ENCODE measurements around the gene CD300A.

Gene CD300A

DNA sequence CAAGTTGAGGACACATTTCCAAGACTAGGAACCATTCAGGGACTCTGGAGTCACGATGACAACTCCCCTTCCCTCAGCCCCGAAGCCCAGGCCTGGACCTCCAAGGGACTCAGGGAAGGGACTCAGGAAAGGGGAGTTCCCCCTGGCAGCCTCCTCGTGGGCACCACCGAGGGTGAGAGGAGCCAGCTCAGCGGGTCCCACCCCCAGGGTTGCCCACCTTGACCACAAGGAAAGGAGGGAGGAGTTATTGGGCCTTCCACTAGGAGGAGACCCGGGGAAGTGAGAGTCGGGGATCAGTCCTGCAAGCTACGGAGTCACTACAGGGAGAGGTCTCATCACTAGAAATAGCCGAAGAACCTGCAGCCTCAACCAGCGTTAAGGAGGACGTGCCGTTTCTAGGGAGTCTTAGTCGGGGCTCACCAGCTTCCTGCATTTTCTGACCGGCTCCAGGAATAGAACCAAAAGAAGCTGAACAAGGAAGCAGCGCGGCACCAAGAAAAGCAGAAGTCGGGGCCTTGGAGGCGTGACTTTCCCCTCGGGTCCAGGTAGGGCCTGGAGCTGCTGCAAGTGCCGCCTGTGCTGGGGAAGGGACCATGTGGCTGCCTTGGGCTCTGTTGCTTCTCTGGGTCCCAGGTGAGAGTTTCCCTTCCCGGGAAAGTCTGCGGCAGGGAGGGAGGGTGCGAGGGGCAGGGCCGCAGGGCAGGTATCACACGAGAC lies at the start of gene CD300A:
Gene CD300A, plus strand, starts transcription at position 524 of the 717 bp plus-strand sequence. Its CDS starts 70 bp downstream, at position 594.
- FAIRE-seq, result no peak

DNA sequence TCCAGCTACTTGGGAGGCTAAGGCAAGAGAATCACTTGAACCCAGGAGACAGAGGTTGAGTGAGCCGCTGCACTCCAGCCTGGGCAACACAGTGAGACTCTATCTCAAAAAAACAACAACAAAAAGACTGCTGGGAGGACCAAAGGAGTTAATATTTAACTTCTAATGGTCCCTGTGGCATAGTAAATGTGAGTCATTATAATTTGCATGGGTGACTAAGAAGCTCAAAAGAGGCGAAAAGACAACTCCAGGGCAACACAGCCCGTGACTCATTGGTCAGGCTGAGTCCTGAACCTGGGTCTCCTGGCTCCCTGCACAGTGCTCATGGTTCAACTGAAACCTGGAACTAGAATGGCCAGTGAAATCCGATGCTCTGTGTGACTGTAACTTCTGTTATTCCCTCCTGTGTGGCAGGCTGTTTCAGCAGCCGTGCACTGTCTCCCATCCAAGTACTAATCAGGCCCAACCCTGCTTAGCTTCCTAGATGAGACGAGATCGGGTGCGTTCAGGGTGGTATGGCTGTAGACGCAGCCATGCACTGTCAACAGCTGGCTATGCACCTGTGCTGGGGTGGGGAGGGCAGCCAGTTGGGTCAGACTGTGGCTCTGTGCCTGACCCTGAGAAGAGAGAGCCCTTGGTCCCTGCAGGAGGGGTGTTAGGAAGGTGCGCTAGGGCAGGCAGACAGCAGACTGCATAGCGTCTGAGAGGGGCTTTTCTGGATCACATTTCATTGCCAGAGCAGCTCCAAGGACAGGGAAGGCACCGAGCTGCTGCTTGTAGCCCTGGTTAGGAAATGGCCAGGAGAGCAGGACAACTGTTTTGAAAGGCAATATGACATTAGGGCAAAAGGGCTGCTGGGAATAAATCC lies 49.0 kb upstream of the CD300A start:
- no peak for FAIRE-seq

DNA sequence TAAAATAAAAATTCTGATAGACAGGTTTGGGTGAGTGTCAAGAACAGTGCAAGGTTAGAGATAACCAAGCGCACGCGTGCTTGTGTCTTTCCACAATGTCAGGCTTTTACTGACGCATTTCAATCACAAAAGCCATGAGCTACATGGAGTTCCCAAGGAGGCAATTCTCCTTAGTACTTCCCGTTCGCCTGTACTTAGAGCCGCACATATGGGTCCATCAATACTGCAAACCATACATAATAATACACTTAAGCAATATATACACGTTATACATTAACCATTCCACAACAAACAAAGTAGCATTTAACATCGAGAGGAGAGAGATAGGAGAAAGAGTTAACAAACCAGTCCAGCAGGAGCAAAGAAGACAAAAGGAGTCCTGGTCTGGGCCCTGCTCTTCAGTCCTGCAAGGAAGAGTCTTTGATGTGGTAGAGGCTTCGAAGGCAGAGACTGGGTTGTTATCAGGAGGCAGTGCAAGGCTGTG lies 46.5 kb upstream of the CD300A start:
- no peak for FAIRE-seq

DNA sequence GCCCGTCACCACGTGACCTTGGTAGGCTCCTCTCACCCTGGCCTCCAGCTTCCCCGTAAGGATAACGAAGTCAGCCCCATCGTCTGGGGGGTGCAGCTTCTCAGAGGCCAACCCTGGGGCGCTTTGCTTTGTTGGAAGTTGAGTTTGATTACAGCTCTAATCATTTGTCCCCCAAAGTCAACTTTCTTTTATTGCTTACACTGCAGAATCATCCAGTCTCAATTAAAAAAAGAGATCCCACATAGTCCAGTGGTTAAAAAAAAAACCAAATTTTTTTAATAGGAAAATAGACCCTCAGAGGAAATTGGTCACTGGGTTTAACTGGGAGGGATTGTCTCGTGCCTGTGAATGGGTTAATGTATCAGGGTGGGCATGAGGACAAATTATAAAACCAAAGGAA lies 42.3 kb upstream of the CD300A start:
- FAIRE-seq, result no peak

DNA sequence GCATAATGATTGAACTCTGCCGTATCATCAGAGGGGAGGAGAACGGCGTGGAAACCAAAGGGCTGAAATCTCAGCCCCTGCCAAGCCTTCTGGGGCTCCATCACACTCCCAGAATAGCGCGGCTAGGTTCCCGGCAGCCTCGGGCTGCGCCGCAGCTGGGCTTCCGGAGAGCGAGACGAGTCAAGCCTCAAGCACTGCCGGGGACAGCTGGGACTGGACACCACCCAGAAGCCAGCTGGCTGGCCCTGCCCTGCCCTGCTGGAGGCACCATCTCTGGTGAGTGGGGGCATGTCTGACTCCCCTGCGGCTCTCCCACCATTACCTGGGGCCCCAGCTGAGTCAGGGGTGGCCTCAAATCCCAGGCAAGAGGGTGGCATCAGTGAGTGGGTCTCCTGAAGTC lies 41.8 kb upstream of the CD300A start:
- no peak for FAIRE-seq

DNA sequence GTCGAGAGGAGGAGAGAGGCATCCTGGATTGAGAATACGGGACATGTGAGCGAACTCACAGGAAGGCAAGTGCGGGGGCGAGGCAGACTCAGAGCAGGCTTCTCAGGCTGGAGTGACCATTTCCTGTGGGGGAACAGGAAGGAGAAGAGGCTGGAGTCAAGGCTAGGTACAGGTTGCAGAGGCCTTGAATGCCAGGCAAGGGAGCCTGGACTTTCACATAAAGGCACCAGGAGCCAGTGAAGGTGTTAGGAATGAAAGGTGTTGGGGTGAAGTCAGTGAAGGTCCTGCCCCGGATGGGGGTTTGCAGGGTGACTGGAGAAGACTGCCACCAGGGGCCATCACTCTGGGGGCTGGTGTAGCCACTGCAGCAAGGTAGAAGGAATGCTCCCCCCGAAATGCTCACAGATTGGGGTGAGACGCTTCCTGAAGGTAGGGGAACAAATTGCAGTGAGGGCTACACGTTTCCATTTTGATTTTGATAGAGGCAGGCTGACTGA lies 39.8 kb upstream of the CD300A start:
- FAIRE-seq, result no peak

DNA sequence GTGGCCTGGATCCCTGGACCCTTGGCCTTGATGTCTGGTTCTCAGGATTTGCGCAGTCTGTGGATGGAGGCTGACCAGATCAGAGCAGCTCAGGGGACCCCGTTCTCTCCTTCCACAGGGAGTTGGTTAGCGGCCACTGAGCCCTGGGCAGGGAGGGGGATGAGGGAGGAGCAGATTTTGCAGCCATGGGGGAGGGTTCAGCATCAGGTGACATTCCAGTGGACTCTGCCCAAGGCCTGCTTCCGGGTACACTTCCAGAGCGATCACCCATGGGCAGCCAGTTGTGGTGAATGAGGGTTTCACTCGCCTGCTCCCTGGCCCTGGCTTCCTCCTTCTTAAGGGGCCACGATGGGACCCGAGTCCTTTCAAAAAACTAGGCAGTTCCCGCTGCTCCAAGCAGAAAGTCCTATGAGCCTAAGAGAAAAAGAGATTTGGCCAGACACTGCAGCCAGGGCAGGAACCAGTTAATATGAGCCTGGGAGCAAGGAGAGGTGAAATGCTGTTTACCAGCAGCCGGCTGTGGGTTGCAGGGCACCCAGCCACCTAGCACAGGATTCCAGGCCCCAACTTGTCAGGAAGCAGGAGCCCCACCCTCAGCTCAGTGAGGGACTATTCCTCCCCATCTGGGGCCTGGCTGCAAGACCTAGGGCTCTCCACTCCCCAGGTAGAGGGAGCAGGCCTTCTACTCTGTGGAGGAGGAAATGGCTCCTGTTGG lies 39.2 kb upstream of the CD300A start:
- no peak for FAIRE-seq

DNA sequence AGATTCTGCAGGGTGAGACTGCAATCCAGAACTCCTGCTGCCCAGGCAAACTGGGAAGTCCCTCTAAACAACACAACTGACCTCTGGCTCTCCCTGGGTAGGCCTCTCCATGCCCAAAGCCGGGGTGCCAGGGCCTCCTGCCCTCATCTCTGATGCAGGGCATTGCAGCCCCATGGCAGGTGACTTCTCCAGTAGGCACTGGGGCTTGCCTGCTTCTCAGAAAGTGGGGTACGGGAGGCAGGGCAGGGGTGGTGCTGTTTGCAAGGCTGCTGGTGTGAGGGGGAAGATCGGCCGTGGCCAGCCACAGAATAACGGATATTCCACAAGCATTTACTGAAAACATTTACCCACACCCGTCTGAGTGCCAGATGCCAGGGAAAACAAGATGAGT lies 38.7 kb upstream of the CD300A start:
- no peak for FAIRE-seq

DNA sequence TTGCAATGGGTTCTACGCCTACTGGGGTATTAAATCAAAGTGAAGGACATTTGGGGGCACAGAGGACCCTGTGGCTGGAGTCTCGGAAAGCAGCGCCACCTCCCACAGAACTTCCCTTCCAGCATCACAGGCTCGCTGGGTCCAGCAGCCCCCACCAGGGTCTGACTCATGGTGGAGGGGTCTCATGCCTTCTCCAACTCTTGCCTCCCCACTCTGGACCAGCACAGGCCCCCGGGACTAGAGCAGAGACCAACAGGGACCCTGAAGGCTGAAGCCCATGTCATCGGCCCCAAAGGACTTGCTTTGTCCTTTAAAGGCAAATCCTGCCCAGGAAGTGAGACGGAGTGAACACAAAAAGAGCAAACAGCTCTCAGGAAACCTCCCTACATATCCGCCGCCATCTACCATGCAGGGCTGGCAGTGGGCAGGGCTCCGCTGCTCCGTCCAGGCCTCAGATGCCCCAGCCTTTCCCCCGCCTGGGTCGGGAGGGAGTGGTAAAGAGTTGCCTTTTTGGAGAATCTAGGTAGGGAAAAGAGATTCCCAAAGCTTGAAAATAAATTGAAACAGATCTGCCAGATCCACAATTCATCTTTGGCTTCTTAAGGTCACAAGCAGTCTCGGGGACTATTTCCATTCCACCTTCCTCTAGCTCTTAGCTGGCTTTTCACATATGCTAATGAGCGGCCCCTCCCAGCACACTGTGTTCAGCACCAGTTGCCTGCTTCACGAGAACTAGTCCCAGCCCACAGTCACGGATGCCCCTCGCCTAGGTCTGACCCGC lies 36.6 kb upstream of the CD300A start:
- no peak for FAIRE-seq

DNA sequence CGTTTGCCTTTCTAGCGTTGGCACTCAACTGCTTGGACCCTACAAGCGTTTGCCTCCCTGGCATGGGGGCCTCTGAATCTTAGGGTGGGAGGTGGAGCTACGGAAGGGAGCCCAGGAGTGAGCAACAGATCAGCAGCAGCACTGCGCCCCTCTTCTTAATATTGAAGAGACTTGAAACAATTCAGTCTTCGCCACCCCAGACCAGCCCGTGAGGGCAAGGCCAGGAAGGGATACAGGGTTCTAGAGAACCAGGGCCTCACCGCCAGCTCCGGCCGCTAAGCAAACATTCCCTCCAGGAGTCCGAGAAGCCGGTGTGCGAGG lies 36.1 kb upstream of the CD300A start:
- no peak for FAIRE-seq

DNA sequence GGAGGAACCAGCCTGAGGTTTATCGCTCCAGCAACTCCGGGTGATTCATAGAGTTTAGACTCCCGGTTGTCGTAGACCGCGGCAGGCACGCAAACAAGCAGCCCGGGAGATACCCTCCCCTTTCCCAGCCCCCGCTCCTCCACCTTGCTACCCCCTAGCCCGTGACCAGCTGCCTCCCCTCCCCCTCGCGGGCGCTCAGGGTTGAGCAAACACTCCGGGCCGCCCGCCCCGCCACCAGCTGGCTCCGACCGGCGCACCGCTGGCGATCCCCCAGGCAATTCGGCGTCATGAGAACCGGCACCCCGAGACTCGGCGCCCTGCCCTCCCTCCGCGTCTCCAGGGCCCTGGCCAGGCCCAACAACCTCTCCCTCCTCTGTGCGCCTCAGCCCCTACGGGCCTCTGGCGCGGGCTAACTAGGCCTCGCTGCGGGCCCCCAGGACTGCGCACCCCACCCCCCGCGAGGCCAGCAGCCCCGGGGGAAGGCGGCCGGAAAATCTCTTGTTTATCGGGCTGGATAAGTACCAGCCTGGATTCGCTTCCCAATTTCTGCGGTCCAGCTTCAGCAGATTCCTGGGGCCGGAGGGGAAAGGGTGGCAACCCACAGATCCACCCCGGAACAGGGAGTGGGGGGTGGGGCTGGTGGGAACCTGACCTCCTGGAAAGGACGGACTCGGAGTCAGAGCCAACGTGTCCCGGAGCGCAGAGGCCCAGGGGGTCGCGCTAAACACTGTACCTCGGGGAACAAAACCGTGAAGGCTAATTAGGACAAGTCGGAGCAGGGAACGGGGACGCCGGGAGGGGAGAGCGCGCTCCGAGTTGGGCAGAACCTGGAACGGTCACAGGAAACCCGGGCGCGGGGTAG lies 35.5 kb upstream of the CD300A start:
- FAIRE-seq, result no peak

DNA sequence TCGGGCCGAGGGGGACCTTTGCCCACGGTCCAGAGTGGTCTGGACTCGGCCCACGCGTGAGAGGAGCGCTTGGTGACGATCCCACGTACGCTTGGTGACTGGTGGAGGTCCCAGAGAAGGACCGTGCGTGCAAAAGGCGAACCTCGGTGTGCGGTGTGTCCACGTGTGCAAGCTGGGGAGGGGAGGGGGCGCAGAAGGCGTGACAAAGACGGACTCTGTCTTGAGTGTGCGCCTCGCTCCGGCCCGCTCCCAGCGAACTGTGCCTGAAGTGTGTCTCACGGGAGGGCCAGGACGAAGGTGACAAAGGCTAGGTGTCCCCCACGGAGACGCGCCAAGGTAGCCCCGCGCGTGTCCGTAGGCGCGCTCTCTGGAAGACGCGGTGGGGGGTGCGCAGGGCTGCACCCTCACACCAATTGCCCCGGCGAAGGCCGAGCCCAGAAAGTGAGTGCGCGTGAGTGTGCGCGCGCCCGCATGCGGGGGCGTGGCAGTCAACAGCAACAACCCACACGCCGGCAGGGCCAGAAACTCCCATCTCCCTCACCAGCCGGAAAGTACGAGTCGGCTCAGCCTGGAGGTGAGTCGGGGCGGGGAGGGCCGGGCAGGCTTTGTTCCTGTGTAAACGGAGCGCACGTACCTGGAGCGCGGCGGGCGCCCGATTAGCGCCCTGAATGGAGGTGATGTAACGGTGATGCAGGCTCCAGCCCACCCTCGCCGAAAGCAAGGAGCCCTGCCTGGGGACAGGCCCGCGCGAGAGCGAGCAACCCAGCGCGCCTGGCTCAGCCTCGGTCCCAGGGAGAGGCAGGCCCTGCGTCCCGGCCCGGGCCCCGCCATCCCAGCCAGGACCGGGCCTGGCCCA lies 34.6 kb upstream of the CD300A start, which contains the start of gene GPRC5C:
Gene GPRC5C, plus strand, starts transcription at position 521 of the 856 bp plus-strand sequence. CDS start 7,689 bp downstream, outside the sequence.
- FAIRE-seq, result no peak

DNA sequence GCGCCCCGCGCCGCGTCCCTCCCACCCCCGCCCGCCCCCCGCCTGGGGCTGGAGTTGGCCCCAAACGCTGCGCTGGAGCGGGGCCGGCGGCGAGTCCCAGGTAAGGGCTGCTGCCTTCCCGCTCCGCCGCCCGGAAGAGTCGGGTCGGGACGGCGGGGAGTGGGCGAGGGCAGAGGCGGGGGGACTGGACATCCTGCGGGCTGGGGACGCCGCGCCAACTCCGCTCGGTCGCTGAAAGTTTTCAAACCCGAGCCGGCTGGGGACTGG lies 34.1 kb upstream of the CD300A start:
- no peak for FAIRE-seq

DNA sequence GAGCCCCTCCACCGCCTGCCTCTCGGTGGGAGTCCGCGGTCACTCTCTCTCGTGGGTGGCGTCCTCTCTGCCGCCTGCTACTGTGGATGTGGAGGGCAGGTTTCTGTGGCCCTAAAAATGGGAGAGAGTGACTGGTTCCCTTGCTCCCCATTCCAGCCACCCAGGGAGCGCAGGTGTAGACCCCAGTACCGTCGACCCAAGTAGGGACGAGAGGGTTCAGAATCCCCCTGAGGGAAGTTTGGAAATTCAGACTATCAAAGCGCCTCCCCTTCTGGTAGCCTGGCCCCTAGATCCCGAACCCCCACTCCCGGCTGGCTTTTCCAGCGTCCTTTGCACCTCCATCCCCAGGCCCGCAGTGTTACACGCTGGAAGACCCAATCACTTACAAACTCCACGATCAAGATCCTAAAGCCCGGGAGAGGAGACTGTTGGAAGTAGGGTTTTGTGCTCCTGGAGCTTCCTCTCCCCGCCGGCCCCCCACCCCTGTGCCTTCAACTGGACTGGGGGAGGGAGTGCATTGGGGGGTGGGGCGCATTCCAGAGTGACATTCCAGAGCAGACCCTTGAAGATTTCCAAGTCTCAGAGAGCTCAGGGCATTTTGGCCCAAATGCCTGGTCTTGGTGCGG lies 33.6 kb upstream of the CD300A start:
- no peak for FAIRE-seq

DNA sequence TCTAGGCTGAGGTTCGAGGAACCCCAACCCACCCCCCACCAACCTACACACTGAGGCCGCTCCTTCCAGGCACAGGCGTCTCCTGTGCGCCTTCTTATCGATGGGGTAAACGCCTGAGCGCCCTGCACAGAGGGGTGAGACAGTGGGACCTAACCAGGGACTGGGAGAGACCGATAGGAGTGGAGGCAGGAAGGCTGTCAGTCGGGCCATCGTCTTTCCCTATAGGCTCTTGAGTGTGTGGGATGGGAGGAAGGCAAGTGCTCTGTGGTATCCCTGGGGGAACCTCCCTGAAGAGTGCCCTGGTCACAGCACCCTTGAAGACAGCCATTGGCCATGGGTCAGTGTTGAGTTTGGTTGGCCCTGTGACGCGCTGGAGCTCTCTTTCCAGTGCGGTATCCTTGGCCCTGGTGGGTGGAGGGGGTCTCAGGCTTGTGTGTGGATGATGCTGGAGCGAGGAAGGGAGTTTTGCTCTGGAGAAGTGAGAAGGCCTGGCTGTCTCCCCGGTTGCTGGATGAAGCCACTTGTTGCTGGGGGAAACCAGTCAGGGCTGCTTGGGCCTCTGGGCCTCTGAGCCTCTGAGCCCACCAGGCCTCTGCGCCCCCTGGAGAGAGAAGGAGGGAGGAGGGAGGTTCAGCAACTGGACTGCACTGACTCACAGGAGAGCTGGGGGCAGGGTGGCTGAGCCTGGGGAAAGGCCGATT lies 32.9 kb upstream of the CD300A start:
- no peak for FAIRE-seq

DNA sequence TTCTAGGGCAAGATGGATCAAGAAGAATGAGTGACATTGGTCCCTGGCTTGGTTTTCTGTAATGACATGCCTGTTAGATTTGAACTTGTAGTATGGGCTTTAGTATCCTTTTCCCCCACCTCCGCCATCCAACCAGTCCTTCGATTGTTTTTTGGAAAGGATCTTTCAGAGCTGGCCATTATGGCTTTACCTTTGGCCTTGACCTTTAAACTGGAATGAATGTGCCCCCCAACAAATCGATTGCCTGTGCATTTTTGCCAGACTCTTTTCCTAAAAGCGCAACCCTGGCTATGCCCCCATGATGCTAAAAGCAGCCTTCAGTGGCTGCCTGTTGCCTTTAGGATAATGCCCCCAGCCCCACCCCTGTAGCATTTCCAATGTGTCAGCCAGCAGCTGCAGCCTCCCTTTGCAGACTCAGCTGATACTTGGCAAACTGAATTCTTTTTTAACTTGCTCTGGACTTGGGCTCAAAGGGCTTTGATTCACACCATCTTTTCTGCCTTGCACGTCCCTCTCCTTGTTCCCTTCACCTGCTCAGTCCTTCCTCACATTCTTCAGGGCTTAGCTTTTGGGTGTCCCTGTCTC lies 30.6 kb upstream of the CD300A start:
- FAIRE-seq, result no peak

DNA sequence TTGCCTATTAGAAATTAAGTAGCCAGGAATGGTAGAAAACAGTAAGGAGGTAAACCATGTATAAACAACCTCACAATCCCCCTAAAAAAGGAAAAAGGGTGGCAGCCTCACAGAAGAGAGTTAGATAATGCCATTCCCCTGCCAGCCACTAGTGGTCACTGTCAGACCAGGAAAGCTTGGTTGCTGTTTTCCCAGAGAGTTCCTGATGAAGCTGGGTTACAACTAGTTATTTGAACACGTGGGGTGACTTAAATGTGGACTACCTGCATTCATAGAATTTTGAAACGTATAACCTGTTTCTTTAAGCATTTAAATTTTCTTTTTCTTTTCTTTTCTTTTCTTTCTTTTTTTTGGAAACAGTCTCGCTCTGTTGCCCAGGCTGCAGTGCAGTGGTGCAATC lies 28.7 kb upstream of the CD300A start:
- FAIRE-seq, result no peak

DNA sequence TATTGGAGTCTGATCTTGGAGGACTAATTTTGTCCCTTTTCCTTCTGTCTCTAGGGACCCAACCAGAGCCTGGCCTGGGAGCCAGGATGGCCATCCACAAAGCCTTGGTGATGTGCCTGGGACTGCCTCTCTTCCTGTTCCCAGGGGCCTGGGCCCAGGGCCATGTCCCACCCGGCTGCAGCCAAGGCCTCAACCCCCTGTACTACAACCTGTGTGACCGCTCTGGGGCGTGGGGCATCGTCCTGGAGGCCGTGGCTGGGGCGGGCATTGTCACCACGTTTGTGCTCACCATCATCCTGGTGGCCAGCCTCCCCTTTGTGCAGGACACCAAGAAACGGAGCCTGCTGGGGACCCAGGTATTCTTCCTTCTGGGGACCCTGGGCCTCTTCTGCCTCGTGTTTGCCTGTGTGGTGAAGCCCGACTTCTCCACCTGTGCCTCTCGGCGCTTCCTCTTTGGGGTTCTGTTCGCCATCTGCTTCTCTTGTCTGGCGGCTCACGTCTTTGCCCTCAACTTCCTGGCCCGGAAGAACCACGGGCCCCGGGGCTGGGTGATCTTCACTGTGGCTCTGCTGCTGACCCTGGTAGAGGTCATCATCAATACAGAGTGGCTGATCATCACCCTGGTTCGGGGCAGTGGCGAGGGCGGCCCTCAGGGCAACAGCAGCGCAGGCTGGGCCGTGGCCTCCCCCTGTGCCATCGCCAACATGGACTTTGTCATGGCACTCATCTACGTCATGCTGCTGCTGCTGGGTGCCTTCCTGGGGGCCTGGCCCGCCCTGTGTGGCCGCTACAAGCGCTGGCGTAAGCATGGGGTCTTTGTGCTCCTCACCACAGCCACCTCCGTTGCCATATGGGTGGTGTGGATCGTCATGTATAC lies 26.5 kb upstream of the CD300A start:
- FAIRE-seq, result no peak

Data from endometrium (tissue), 2 donors.